Thyroid gland (tissue), 4 donors: ENCODE results near the gene PLCB4.

ENCODE experiments used
- POLR2A ChIP-seq, 2 donors: fragments of 450-650 bp; IDR thresholded peaks; one replicate each; pipeline ENCODE4 v1.6.1; 2017; ENCODE audit warnings: antibody characterized with exemption in 2 of 2, mild to moderate bottlenecking in 2 of 2, moderate library complexity in 1 of 2
- TF ChIP-seq, protein P1 (sequence below), 6 experiments: fragments of 200-600 bp in 3 of 6; fragments of 450-650 bp in 3 of 6; sonication (generic) in 3 of 6; IDR thresholded peaks; one replicate each; pipeline ENCODE4 v1.5.1; 2016 to 2019; ENCODE audit warnings: antibody characterized with exemption in 6 of 6, mild to moderate bottlenecking in 2 of 6, inconsistent platforms in 1 of 6, moderate library complexity in 1 of 6

GRCh38 chr20:9496155-9496554 lies 427.3 kb downstream of the PLCB4 start:
- TF ChIP-seq, protein P1, sequence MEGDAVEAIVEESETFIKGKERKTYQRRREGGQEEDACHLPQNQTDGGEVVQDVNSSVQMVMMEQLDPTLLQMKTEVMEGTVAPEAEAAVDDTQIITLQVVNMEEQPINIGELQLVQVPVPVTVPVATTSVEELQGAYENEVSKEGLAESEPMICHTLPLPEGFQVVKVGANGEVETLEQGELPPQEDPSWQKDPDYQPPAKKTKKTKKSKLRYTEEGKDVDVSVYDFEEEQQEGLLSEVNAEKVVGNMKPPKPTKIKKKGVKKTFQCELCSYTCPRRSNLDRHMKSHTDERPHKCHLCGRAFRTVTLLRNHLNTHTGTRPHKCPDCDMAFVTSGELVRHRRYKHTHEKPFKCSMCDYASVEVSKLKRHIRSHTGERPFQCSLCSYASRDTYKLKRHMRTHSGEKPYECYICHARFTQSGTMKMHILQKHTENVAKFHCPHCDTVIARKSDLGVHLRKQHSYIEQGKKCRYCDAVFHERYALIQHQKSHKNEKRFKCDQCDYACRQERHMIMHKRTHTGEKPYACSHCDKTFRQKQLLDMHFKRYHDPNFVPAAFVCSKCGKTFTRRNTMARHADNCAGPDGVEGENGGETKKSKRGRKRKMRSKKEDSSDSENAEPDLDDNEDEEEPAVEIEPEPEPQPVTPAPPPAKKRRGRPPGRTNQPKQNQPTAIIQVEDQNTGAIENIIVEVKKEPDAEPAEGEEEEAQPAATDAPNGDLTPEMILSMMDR (IDR thresholded peaks at IDR 0.05), result no peak
- no peak for TF ChIP-seq POLR2A (IDR thresholded peaks at IDR 0.05)
